Panc1 (cell line): ENCODE data around the gene PXK.

Source experiments
- POLR2AphosphoS5 ChIP-seq: IDR thresholded peaks from 2 replicates; pipeline ENCODE4 v1.6.1; 2012; ENCODE audit warnings: mild to moderate bottlenecking, low read depth, low read length, moderate library complexity
- TCF7L2 ChIP-seq: IDR thresholded peaks from 2 replicates; pipeline ENCODE4 v1.6.1; 2011; ENCODE audit warnings: mild to moderate bottlenecking, low read depth, low read length, inconsistent platforms
- TF ChIP-seq, protein P1 (sequence below): fragments of 450-650 bp; IDR thresholded peaks from 2 replicates; pipeline ENCODE4 v1.5.1; 2017; ENCODE audit warnings: mild to moderate bottlenecking

- no peak for TF ChIP-seq TCF7L2
- TF ChIP-seq POLR2AphosphoS5, result no peak
- TF ChIP-seq, protein P1, sequence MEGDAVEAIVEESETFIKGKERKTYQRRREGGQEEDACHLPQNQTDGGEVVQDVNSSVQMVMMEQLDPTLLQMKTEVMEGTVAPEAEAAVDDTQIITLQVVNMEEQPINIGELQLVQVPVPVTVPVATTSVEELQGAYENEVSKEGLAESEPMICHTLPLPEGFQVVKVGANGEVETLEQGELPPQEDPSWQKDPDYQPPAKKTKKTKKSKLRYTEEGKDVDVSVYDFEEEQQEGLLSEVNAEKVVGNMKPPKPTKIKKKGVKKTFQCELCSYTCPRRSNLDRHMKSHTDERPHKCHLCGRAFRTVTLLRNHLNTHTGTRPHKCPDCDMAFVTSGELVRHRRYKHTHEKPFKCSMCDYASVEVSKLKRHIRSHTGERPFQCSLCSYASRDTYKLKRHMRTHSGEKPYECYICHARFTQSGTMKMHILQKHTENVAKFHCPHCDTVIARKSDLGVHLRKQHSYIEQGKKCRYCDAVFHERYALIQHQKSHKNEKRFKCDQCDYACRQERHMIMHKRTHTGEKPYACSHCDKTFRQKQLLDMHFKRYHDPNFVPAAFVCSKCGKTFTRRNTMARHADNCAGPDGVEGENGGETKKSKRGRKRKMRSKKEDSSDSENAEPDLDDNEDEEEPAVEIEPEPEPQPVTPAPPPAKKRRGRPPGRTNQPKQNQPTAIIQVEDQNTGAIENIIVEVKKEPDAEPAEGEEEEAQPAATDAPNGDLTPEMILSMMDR, result no peak
These were observed 54.1 kb downstream of the PXK start for GRCh38 chr3:58386626-58387365.
